SU-DHL-6 (cell line): ENCODE results near the gene HNF4A.

ENCODE experiments used
- EZH2phosphoT487 ChIP-seq: fragments of 200-600 bp; sonication (generic), shearing (Covaris generic); conservative IDR thresholded peaks from 2 replicates; pipeline ENCODE4 v1.6.1; 2018; ENCODE audit warnings: mild to moderate bottlenecking, antibody characterized with exemption, low read length, moderate library complexity, mixed read lengths
- TF ChIP-seq, protein P1 (sequence below): fragments of 200-600 bp; sonication (generic); IDR thresholded peaks from one replicate; pipeline ENCODE4 v1.5.1; 2017; ENCODE audit warnings: antibody characterized with exemption, mild to moderate bottlenecking, low read length, moderate library complexity; ENCODE audit not compliant: insufficient read depth, poor library complexity, severe bottlenecking

DNA sequence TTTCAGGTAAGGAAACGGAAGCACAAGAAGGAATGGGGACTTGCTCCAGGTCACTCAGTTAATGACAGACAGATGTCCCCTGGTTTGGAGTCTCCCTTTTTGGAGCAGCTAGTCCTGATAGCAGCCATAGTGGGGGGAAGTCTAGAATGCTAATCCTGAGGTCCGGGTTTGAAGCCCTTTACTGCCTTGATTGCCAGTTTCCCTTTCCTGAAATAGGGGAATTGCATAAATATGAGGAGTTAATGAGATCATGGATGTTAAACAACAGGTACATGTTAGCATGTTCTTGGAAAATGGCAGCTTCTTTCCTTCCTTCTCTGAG lies 119.8 kb downstream of the HNF4A start:
- TF ChIP-seq, protein P1, sequence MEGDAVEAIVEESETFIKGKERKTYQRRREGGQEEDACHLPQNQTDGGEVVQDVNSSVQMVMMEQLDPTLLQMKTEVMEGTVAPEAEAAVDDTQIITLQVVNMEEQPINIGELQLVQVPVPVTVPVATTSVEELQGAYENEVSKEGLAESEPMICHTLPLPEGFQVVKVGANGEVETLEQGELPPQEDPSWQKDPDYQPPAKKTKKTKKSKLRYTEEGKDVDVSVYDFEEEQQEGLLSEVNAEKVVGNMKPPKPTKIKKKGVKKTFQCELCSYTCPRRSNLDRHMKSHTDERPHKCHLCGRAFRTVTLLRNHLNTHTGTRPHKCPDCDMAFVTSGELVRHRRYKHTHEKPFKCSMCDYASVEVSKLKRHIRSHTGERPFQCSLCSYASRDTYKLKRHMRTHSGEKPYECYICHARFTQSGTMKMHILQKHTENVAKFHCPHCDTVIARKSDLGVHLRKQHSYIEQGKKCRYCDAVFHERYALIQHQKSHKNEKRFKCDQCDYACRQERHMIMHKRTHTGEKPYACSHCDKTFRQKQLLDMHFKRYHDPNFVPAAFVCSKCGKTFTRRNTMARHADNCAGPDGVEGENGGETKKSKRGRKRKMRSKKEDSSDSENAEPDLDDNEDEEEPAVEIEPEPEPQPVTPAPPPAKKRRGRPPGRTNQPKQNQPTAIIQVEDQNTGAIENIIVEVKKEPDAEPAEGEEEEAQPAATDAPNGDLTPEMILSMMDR = no peak
- TF ChIP-seq EZH2phosphoT487 = no peak
